GM19467 (cell line): ENCODE data around the gene TBC1D3G.
"Not testable (repeated sequence)": the region's sequence is repeated elsewhere in the genome, so short reads cannot be mapped to it uniquely, and the experiment has no call there.

Experiments used
- ATAC-seq: cut with Tn5 transposase; IDR thresholded peaks from one replicate; pipeline ENCODE4 v1.9.1; 2021; ENCODE audit warnings: mild to moderate bottlenecking, moderate library complexity; ENCODE audit not compliant: unreplicated experiment

TBC1D3G gene

DNA sequence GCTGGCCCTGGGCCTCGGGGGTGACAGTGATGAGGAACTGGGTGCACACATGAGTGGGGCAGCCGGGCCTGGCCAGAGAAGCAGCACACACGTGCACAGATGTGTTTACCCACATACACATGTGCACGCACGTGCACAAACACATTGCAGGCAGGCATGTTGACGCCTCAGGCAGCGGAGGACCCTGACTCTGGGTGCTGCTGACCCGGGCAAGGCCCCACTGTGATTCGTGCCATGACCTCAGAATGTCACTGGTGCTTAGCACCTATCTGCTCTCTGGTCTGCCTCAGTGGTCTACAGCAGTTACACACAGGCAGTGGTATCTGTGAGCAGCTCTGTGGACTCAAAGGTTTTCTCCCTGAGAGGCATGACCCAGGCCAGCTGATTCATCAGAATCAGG is at the start of gene TBC1D3G:
TBC1D3G (plus strand) TSS at position 301 of the 400 bp plus-strand sequence. CDS start 1,528 bp downstream, outside the sequence.
- ATAC-seq = not testable (repeated sequence)

DNA sequence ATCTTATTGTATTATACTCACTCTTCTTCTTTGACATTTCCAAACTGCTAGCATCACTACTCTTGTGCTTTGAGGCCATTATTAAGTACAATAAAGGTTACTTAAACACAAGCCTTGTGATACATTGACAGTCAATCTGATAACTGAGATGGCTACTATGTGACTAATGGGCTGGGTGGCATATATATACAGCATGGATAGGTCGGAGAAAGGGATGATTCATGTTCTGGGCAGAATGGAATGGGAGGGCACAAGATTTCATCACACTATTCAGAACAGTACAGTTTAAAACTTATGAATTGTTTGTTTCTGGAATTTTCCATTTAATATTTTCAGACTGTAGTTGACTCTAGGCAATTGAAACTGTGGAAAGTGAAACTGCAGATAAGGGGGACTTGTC is 40.4 kb upstream of the TBC1D3G start:
- not testable (repeated sequence) for ATAC-seq

DNA sequence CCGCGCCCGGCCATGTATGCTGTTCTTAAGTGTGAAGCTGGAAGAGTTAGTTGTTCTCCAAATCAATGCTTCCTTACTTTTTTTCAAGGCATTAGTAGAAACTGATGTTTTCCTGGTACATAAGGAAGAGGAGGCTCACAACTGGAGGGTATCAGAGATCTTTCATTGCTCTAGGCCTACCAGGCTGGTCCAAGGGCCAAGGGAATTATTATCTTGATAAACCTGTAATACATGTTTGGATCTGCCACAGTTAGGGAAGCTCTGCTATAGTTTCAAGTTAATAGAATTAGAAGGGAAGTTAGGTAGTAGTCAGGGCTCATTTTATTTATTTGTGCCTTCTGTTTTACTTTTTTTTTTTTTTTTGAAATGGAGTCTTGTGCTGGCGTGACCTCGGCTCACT is 39.5 kb upstream of the TBC1D3G start:
- ATAC-seq = not testable (repeated sequence)

- ATAC-seq = not testable (repeated sequence)
These were observed 33.6 kb upstream of the TBC1D3G start for GRCh38 chr17:36289965-36290612.

GRCh38 chr17:36295161-36295560 is 28.5 kb upstream of the TBC1D3G start:
- ATAC-seq = not testable (repeated sequence)

GRCh38 chr17:36315736-36316135 is 7.9 kb upstream of the TBC1D3G start:
- not testable (repeated sequence) for ATAC-seq

GRCh38 chr17:36362496-36362895 is 38.8 kb downstream of the TBC1D3G start:
- ATAC-seq = not testable (repeated sequence)

DNA sequence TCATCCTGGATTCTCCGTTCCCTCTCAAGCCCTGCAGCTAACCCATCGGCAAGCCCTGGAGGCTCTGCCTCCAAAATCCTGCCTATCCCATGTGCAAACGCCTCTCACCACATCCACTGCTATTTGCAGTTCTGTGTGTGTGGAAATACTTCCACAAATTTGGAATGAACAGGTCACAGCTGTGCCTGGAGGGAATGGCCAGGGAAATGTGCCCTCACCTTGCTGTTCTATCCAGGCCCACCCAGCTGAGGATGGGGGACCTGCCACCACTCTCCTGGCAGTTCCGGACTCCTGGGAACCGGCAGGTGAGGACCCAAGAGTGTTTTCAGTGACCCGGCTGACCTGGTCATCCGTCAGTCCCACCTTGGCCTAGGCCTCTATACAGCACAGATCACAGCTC is 52.3 kb downstream of the TBC1D3G start:
- ATAC-seq = not testable (repeated sequence)
